SW 1271 (cell line): ENCODE data around the gene GRM5.
"Not testable (repeated sequence)": the region's sequence is repeated elsewhere in the genome, so short reads cannot be mapped to it uniquely, and the experiment has no call there.

ENCODE experiments used
- DNase-seq, 2 experiments: peaks; one replicate each; lab custom pipeline; 2025; lab: John Stamatoyannopoulos, UW

The GRM5 gene

DNA sequence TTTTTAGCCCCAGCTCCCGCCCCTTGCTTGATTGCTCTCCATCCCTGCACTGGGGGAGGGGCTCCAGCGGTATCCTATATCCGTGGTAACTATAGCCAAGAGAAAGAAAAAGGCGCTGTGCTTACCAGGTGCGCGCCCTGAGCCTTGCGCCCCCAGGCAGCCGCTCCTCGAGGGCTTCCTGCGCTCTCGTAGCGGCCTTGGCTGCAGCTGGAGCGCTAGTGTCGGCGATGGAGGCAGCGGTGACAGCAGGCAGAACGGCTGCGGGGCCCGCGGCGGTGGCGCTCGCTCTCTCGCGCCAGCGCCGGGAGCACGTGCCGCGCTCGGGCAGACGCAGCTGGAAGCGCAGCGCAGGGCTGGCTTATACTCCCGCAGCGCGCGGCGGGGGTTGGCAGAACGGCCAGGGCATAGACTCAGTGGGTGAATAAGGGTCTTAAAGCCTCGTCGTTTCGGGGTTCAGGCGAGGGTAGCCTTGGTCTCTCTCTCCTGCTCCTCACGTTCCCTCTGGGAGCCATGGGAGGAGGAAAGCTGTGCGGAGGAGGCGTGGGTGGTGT lies at the start of gene GRM5:
Gene GRM5, minus strand, starts transcription at position 332 of the 551 bp plus-strand sequence. CDS start 18,110 bp downstream, outside the sequence.
- DNase-seq, result not testable (repeated sequence)

GRCh38 chr11:89097956-89098355 lies 32.2 kb upstream of the GRM5 start:
- peak in 1 of 2 experiments; percentile 28 for DNase-seq

DNA sequence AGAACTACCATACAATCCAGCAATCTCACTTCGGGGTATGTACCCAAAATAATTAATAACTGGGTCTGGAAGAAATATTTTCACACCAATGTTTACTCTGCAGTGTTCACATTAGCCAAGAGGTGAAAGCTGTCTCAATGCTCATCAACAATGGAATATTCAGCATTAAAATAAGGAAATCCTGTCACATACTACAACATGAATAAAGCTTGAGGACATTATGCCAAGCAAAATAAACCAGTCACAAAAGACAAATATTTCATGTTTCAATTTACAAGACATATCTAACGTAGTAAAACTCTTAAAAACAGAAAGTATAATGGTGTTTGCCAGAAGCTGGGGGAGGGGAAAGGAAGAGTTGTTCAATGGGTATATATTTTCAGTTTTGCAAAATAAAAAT lies 28.0 kb upstream of the GRM5 start:
- DNase-seq, result not testable (repeated sequence)

DNA sequence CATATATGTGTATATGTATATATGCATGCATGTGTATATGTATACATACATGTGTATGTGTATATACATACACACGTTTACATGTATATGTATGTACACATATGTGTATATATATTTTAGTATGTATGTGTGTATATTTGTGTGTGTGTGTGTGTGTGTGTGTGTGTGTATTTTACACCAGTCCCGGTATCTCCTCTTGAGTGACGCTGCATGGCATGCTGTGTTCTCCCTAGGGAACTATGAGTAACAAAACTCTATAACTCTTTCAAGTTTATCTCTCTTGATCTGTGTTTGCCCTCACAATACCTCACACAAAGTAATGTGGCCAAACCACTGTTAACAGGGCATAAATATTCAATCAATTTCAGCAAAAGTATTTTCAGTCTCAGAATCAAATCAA lies 19.2 kb upstream of the GRM5 start:
- not testable (repeated sequence) for DNase-seq

- not testable (repeated sequence) for DNase-seq
Observed at GRCh38 chr11:89070911-89071310, 5.1 kb upstream of the GRM5 start.

DNA sequence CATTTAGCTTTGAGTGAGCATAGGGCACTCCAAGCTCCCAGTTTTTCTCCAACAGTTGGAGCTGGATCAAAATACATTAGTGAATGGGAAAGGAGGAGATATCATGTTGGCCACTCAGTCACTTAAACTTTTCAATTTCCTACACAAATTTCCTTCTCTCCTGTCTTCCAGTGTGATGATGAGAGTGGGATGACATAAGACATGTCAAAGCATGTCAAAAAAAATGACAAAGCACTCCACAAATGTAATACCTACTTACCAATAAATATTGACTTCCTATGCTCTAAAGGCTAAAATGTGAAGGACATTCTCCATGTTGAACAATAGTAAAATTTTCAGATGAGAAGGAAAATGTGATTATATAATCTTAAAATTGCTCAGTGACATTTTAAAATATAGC lies 1.5 kb upstream of the GRM5 start:
- DNase-seq, result no peak

DNA sequence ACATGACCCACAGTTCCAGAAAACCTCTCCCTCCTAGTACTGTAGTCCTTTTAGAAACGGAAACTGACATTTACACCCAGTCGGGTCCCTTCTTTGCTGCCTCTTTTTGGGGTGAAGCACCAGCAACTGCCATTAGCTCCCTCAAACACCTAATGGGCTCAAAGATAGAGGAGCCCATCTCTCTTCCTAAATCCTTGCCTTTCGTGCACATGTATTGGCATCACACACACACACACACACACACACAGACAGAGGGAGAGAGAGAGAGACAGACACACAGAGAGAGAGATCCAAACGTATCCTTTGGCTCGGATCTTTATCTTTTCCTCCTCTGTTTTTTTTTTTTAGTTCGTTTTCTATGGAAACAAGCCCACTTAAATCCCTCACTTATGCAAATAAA lies 716 bp downstream of the GRM5 start:
- DNase-seq, result no peak

GRCh38 chr11:89063481-89063951 lies 2.3 kb downstream of the GRM5 start:
- DNase-seq, result not testable (repeated sequence)

GRCh38 chr11:89062771-89063298 lies 2.9 kb downstream of the GRM5 start:
- not testable (repeated sequence) for DNase-seq

DNA sequence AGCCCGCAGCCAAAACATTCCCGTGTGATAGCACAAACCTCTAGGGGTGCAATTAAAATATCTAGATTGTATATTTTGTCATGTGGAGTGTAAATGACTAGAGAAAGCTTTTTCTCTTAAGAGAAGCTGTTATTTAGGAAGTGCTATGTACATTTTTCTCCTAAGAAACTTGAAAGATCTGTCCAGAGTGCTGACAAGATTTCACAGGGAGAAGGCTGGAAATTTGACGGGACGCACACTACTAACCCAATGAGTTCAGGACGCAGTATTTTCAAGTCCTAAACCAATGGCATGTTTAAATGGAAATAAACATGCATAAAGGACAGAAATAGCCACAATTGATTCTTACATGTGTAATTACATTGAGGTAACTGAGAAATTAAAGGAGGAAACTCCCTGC lies 3.9 kb downstream of the GRM5 start:
- not testable (repeated sequence) for DNase-seq

GRCh38 chr11:89057406-89057805 lies 8.4 kb downstream of the GRM5 start:
- DNase-seq, result not testable (repeated sequence)

GRCh38 chr11:89052220-89052619 lies 13.6 kb downstream of the GRM5 start:
- no peak for DNase-seq

DNA sequence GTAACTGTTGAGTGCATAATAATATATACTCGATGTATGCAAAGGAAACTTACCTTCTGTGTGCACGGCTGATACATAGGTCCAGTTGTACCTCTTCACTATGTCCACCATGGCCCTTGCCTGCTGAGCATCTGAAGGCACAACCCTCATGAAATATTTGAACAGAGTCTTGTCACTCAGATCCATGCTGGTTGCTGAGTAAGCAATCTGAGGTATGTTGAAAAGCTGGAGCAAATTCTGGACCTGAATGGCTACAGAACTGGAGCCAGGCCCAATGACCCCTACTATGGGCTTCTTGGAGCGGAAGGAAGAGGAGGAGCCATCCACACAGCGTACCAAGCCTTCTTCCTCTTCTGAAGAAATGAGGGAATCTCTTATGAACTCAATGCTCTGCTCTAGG lies 18.6 kb downstream of the GRM5 start:
- not testable (repeated sequence) for DNase-seq

DNA sequence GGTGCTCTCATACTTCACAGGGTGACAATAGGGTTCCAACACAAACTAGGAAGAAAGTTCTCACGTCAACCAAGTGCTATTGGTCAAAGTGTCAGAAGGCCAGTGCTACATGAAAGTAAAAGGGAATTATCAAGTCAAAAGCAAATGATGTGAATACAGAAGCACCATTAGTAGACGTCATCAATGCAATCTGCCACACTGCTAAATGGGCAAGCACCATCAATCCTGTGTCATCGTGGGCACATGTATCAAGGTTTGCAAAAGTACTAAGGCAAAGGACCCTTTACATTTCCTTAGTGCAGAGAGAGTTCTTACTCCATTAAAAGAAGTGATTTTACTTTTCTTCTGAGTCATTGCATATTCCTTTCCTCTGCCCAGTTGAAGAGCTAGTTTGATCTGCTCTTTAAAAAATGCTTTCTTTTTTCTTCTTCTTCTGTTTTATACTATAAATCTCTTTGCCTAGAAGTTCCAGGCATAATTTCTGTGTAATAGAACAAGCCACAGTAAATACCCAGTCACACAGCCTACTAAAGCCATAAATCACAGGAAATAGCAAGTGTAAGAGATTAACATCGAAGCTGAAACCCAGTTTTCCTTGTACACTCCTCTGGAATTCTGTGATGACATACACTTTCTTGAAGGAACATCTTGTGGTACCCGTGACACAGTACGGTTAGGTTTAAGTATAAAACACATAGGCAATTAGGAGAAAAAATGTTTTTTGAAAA lies 21.8 kb downstream of the GRM5 start:
- DNase-seq, result not testable (repeated sequence)

DNA sequence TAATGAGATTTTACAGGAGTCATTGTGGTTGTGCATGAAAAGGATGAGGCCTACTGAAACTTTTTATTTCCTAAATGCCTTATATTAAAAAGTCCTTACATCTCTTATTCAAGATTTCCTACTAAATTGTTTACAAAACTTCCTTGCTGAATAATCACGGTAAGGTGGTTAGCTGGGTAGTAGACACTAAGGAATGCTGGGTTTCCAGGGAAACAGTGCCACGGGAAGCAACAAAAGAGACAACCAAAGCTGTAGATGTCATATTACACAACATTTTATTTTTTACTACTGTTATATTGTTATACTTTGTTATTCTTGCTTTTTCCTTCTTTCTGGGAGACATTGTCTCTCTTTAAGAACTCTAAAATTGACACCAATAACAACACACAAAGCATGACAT lies 36.1 kb downstream of the GRM5 start:
- not testable (repeated sequence) for DNase-seq

- no peak for DNase-seq
Observed at GRCh38 chr11:89021339-89021738, 44.4 kb downstream of the GRM5 start.

GRCh38 chr11:89019827-89020547 lies 45.8 kb downstream of the GRM5 start:
- not testable (repeated sequence) for DNase-seq

DNA sequence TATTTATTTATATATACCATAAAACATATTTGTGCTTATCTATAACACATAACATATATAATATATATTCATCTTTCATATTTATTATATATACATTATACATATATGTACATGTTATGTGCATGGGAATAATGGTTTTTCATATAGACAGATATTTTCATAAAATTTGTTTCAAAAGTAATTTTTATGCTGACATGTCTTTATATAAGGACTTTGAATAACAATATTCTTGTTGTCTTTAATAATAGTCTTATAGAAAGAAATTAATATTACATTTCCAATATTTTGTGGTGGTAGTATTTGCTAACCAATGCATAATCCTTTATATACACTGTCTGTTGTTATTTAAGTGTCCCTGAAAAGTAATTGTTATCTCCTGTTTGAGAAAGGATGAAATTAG lies 49.6 kb downstream of the GRM5 start:
- DNase-seq, result no peak

DNA sequence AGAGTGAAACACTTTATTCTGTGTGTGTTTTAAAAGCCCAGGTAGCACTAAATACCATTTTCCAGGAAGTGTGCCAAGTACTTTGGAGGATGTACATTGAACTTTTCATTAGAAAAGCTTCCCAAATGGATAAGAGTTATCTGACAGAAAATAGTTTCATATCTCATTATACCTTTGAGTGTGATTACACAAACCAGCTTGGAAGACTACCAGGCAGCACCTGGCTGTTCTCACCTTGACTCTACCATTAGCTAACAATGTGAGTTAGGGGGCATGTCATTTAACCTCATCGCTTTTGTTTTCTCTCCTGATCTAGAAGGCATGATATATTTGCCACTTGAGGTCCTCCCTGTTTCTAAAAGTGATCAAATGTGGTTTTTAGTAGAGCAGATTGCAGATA lies 50.2 kb downstream of the GRM5 start:
- DNase-seq, result no peak

DNA sequence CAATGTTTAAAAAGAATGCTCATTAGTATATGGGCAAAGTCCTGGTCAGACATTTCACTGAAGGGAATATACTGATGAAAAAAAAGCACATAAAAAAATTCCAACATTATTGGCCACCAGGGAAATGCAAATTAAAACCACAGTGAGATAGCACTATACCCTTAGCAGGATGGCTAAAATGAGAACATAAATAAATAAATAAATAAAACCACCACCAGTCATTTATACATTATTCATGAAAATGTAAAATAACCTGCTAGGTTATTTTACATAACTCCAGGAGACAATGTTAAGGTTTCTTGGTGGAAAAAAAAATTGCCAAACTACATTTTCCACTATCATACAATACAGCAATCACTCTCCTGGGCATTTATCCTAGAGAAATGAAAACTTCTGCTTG lies 64.9 kb downstream of the GRM5 start:
- DNase-seq, result not testable (repeated sequence)

- no peak for DNase-seq
Observed at GRCh38 chr11:88979641-88980040, 86.1 kb downstream of the GRM5 start.

- not testable (repeated sequence) for DNase-seq
Observed at GRCh38 chr11:88978992-88979391, 86.8 kb downstream of the GRM5 start.

- not testable (repeated sequence) for DNase-seq
Observed at GRCh38 chr11:88975441-88975840, 90.3 kb downstream of the GRM5 start.
